A549 (cell line): ENCODE data around the gene USP3.

Experiments used
- CHD2 ChIP-seq: fragments of 150-350 bp; IDR thresholded peaks from 2 replicates; pipeline ENCODE4 v1.6.1; 2014; ENCODE audit warnings: low read length; ENCODE audit not compliant: partially characterized antibody
- EP300 ChIP-seq, 2 experiments: fragments of >200 bp; sonication (Bioruptor Twin); formaldehyde crosslinking; IDR thresholded peaks; 2 replicates in 1 of 2; 3 replicates in 1 of 2; pipeline ENCODE4 v1.6.1; 2016 to 2017
- JUNB ChIP-seq: fragments of >200 bp; sonication (Bioruptor Twin); formaldehyde crosslinking; IDR thresholded peaks from 2 replicates; pipeline ENCODE4 v1.6.1; 2016
- KDM1A ChIP-seq: fragments of 200-600 bp; sonication (generic); IDR thresholded peaks from 2 replicates; pipeline ENCODE4 v1.6.1; 2016; ENCODE audit warnings: low read depth, mild to moderate bottlenecking
- KDM5A ChIP-seq: fragments of 200-600 bp; sonication (generic); IDR thresholded peaks from 2 replicates; pipeline ENCODE4 v1.6.1; 2016; ENCODE audit warnings: antibody characterized with exemption, mild to moderate bottlenecking
- MAFK ChIP-seq: fragments of 450-650 bp; IDR thresholded peaks from 2 replicates; pipeline ENCODE4 v1.6.1; 2014; ENCODE audit not compliant: partially characterized antibody
- NR3C1 ChIP-seq: fragments of >200 bp; sonication (Bioruptor Twin); formaldehyde crosslinking; IDR thresholded peaks from 3 replicates; pipeline ENCODE4 v1.6.1; 2017
- RNF2 ChIP-seq: fragments of 200-600 bp; sonication (generic); IDR thresholded peaks from 2 replicates; pipeline ENCODE4 v1.6.1; 2016; ENCODE audit warnings: low read depth, mild to moderate bottlenecking, antibody characterized with exemption, moderate library complexity, borderline replicate concordance
- ZFP36 ChIP-seq: fragments of 450-650 bp; IDR thresholded peaks from 2 replicates; pipeline ENCODE4 v1.6.1; 2014; ENCODE audit warnings: borderline replicate concordance; ENCODE audit not compliant: partially characterized antibody
- TF ChIP-seq, protein P1 (sequence below): fragments of >200 bp; sonication (Bioruptor Twin); formaldehyde crosslinking; IDR thresholded peaks from 3 replicates; pipeline ENCODE4 v1.5.1; 2016
- TF ChIP-seq, protein P2 (sequence below): IDR thresholded peaks from 2 replicates; pipeline ENCODE4 v1.6.1; 2012; ENCODE audit warnings: low read depth, borderline replicate concordance
- TF ChIP-seq, protein P3 (sequence below): fragments of 450-650 bp; IDR thresholded peaks from 2 replicates; pipeline ENCODE4 v1.6.1; 2014; ENCODE audit warnings: antibody characterized with exemption
- TF ChIP-seq, protein P4 (sequence below): fragments of 200-600 bp; sonication (generic); IDR thresholded peaks from 2 replicates; pipeline ENCODE4 v1.6.1; 2016; ENCODE audit warnings: antibody characterized with exemption, mild to moderate bottlenecking, moderate library complexity

DNA sequence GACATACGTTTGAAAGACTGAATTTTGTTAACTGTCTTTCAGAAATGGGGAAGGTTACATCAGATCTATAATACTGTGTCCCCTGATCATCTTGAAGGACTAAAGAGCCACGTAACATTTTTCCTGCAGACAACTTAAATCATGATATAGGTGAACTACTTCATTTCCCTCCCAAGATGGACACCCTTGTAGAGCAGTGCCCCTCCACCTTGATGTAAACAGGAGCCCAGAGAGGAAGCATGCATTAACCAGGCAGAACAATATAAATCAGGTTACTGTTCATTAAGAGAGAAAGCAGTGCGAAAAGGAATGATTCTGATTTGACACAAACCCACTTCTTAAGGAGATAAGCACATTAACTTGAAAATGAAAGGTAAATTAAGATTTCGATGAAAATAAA lies 36.1 kb downstream of the USP3 start:
- no peak for TF ChIP-seq KDM1A
- TF ChIP-seq ZFP36: no peak
- TF ChIP-seq, protein P1, sequence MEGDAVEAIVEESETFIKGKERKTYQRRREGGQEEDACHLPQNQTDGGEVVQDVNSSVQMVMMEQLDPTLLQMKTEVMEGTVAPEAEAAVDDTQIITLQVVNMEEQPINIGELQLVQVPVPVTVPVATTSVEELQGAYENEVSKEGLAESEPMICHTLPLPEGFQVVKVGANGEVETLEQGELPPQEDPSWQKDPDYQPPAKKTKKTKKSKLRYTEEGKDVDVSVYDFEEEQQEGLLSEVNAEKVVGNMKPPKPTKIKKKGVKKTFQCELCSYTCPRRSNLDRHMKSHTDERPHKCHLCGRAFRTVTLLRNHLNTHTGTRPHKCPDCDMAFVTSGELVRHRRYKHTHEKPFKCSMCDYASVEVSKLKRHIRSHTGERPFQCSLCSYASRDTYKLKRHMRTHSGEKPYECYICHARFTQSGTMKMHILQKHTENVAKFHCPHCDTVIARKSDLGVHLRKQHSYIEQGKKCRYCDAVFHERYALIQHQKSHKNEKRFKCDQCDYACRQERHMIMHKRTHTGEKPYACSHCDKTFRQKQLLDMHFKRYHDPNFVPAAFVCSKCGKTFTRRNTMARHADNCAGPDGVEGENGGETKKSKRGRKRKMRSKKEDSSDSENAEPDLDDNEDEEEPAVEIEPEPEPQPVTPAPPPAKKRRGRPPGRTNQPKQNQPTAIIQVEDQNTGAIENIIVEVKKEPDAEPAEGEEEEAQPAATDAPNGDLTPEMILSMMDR: no peak
- no peak for TF ChIP-seq RNF2
- TF ChIP-seq, protein P2, sequence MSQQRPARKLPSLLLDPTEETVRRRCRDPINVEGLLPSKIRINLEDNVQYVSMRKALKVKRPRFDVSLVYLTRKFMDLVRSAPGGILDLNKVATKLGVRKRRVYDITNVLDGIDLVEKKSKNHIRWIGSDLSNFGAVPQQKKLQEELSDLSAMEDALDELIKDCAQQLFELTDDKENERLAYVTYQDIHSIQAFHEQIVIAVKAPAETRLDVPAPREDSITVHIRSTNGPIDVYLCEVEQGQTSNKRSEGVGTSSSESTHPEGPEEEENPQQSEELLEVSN: no peak
- TF ChIP-seq, protein P3, sequence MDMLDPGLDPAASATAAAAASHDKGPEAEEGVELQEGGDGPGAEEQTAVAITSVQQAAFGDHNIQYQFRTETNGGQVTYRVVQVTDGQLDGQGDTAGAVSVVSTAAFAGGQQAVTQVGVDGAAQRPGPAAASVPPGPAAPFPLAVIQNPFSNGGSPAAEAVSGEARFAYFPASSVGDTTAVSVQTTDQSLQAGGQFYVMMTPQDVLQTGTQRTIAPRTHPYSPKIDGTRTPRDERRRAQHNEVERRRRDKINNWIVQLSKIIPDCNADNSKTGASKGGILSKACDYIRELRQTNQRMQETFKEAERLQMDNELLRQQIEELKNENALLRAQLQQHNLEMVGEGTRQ: no peak
- TF ChIP-seq JUNB: no peak
- TF ChIP-seq CHD2: no peak
- no peak for TF ChIP-seq NR3C1
- no peak for TF ChIP-seq MAFK
- no peak for TF ChIP-seq EP300 (IDR thresholded peaks at IDR 0.05)
- TF ChIP-seq KDM5A: no peak
- TF ChIP-seq, protein P4, sequence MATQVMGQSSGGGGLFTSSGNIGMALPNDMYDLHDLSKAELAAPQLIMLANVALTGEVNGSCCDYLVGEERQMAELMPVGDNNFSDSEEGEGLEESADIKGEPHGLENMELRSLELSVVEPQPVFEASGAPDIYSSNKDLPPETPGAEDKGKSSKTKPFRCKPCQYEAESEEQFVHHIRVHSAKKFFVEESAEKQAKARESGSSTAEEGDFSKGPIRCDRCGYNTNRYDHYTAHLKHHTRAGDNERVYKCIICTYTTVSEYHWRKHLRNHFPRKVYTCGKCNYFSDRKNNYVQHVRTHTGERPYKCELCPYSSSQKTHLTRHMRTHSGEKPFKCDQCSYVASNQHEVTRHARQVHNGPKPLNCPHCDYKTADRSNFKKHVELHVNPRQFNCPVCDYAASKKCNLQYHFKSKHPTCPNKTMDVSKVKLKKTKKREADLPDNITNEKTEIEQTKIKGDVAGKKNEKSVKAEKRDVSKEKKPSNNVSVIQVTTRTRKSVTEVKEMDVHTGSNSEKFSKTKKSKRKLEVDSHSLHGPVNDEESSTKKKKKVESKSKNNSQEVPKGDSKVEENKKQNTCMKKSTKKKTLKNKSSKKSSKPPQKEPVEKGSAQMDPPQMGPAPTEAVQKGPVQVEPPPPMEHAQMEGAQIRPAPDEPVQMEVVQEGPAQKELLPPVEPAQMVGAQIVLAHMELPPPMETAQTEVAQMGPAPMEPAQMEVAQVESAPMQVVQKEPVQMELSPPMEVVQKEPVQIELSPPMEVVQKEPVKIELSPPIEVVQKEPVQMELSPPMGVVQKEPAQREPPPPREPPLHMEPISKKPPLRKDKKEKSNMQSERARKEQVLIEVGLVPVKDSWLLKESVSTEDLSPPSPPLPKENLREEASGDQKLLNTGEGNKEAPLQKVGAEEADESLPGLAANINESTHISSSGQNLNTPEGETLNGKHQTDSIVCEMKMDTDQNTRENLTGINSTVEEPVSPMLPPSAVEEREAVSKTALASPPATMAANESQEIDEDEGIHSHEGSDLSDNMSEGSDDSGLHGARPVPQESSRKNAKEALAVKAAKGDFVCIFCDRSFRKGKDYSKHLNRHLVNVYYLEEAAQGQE: no peak
